ENCODE results near the gene NRF1.

- TF ChIP-seq CTCF (IDR thresholded peaks at IDR 0.05; ENCODE audit: low read length): no peak
- TF ChIP-seq EZH2 (optimal IDR thresholded peaks at IDR 0.05; ENCODE audit: low read depth, low read length): no peak
- no peak for TF ChIP-seq EZH2phosphoT487 (IDR thresholded peaks at IDR 0.05; ENCODE audit: low read length)
These were observed 178.1 kb downstream of the NRF1 start for GRCh38 chr7:129789652-129790051.
